ENCODE measurements around the gene CAV1.

- TF ChIP-seq CTCF (IDR thresholded peaks at IDR 0.05; ENCODE audit: poor library complexity, severe bottlenecking): no peak
- TF ChIP-seq RAD21 (conservative IDR thresholded peaks at IDR 0.05): no peak
- no peak for TF ChIP-seq REST (IDR thresholded peaks at IDR 0.05; ENCODE audit: borderline replicate concordance)
- no peak for TF ChIP-seq EZH2 (IDR thresholded peaks at IDR 0.05; ENCODE audit: borderline replicate concordance, insufficient read depth, low read length, poor library complexity, severe bottlenecking)
- TF ChIP-seq TAF1 (IDR thresholded peaks at IDR 0.05; ENCODE audit: low read depth): no peak
Observed at GRCh38 chr7:116578526-116578925, 53.7 kb downstream of the CAV1 start.
